ENCODE results near the gene CYP1B1.
A peak's percentile ranks its signal among the peaks of the same experiment; 100 is the strongest.
"Not testable (repeated sequence)": the region's sequence is repeated elsewhere in the genome, so short reads cannot be mapped to it uniquely, and the experiment has no call there.

CYP1B1 gene

GRCh38 chr2:38098421-38099098 is 22.6 kb upstream of the CYP1B1 start:
- DNase-seq = no peak

- DNase-seq = no peak
These were observed 22.0 kb upstream of the CYP1B1 start for GRCh38 chr2:38097988-38098385.

GRCh38 chr2:38097258-38097987 is 21.5 kb upstream of the CYP1B1 start:
- DNase-seq = no peak

DNA sequence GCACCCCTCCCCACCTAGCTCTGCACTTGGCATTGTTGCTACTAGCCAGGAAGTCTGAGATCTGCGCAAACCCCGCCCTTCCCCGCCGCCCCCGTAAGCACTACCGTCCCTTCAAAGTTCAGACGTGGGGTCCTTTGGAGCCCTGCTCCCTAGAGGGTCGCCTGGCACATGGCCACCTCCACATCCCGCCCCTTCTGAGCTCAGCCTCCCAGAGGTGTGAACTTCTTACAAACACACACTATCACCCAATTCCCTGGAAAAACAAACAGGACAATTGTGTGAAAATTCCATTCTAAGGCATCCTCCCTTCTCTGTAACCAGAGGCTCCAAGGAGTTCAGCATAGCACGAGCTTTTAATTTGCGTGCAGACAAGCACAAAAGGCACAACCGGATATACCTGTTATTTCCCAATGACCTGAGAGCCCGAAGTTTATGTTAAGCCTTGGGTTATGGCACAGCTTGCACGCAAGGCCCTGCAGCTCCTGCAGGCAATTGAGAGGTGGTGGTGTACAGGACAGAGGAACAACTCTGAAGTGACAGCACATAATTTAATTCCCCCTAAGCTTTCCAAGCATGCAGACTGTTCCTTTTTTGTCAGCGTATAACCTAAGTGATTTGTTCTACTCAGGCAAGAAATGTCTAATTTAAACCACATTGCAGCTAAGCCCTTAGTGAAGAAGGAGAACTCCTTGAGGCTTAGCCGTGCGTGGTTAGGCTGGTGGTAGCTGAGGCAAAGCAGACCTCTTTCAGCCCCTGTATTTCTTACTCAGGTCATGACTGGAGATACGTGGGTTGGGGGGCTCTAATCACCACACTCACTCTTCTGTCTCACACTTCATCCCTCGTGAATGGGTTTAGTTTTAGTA is 20.3 kb upstream of the CYP1B1 start:
- peak; percentile 77 for DNase-seq

DNA sequence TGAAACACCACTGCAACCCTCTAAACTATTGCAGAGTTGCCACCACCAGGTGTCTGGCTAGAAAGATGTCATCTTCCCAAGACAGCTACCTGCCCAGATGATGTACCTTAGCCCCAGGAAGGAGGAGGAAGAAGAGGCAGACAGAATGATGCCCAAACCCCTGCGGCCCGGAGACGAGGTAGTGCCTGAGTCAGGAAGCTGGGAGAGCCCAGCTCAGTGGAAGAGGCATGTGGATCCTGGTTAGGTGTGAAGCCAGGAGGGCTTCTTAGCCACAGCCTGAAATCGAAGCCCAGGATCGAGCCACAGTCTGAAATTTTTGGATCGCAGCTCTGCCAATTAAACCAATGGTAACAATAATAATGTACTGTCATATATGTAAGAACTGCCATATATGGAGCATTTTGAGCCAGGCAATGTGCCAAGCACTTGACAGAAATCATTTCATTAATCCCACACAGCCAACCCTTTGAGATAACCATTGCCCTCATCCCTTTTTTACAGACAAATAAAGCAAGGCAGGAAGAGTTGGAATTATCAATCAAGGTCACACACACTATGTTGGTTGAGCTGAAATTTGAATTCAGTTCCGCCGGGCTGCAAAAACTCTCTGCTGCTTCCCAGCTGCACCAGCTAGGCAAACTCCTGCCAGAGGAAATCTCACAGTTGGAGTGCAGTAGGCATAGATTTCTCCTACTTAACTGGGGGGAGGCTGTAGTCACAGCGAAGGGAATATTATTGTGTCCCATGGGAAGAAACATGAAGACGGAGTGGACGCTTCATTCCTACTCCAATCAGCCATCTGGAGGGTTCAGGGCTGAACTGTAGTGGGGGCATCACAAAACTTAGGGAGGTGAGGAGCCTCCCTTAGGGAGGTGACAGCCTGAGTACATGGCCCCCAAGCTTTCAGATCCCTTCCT is 19.4 kb upstream of the CYP1B1 start:
- no peak for DNase-seq

DNA sequence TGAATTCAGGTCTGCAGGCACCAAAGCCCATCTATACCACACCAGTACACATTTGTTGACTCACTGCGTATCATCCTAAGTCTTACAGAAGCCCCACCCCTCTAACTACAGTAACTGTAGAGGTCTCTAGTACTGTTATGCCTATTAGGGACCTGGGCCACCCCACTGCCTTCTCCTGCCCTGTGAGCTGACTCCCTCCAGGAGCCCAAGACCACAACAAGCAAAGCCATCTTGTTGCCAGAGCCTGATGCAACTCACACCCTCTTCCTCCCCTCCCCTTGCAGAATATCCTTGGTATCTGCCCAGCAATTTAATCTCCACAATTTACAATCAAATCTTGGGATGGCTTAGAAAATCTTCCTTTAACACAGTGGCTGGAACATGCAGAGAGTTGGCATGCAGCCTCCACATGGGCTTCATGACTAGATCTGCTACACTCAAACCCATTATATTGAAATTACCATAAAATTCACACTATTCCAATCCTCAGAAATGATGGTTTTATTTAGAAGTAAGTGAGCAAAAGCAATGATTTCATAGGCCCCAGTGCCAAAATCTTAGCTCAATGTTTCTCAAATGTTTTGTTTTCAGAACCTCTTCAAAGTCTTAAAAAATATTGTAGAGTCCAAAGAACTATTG is 17.7 kb upstream of the CYP1B1 start:
- DNase-seq = no peak

- DNase-seq = no peak
These were observed 16.4 kb upstream of the CYP1B1 start for GRCh38 chr2:38092196-38092902.

DNA sequence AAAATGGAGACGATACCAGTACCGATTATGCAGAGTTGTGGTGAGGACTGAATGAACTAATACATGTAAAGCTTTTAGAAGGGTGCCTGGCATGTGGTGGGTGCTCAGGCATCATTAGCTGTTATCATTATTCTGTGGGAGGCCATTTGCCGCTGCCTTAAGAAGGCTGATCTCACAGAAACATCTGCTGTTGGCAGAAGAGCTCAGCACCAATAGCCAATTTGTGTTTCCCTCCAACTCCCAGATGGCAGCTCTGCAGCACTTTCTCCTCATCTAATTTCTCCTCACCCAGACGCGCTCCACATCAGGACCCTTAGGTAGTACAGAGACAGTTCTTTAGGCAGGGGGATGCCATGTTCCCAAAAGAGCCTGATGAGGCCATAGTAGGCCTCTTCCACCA is 15.8 kb upstream of the CYP1B1 start:
- no peak for DNase-seq

GRCh38 chr2:38090928-38091327 is 15.0 kb upstream of the CYP1B1 start:
- DNase-seq = no peak

DNA sequence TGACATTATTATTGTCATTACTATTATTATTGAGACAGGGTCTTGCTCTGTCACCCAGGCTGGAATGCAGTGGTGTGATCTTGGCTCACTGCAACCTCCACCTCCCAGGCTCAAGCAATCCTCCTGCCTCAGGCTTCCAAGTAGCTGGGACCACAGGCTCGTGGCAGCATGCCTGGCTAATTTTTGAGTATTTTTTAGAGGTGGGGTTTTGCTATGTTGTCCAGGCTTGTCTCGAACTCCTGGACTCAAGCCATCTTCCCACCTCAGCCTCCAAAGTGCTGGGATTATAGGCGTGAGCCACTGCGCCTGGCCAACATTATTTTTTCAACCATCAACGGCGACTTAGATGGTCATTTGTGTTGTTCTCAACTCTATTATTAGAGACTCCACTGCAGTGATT is 14.3 kb upstream of the CYP1B1 start:
- not testable (repeated sequence) for DNase-seq

DNA sequence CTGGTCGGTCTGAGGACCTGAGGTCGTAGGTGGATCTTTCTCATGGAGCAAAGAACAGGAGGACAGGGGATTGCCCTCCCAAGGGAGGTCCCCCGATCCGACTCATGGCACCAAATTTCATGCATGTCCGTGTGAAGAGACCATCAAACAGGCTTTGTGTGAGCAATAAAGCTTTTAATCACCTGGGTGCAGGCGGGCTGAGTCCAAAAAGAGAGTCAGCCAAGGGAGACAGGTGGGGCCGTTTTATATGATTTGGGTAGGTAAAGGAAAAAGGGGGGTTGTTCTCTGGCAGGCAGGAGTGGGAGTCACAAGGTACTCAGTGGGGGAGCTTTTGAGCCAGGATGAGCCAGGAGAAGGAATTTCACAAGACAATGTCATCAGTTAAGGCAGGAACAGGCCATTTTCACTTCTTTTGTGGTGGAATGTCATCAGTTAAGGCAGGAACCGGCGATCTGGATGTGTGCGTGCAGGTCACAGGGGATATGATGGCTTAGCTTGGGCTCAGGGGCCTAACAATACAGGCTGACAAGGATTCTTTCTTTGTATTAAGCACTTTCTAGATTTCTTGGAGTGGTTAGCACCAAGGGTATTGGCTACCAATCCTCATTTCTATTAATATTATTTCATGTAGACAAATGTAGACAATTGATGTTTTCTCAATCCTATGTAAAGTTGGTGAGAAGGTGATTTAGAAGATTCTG is 10.2 kb upstream of the CYP1B1 start:
- DNase-seq = not testable (repeated sequence)

GRCh38 chr2:38084556-38084955 is 8.6 kb upstream of the CYP1B1 start:
- not testable (repeated sequence) for DNase-seq

- not testable (repeated sequence) for DNase-seq
These were observed 6.8 kb upstream of the CYP1B1 start for GRCh38 chr2:38082727-38083126.

DNA sequence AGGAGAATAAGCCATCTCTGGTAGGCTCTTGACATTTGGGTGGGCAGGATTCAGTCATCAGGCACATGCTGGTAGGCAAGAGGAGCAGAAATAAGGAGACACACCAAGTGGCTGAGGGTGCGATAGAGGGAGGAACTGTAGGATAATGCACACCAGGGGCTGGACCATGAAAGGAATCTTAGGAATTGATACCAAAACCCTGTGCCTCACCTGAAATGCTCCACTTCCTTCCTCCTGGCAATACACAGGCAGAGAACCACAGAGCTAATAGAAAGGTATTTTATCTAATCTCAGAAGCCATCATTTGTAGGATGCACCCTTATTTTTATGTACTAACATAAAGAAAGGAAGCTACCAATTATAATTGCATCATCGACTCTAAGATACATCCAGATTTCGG is 4.4 kb upstream of the CYP1B1 start:
- no peak for DNase-seq

DNA sequence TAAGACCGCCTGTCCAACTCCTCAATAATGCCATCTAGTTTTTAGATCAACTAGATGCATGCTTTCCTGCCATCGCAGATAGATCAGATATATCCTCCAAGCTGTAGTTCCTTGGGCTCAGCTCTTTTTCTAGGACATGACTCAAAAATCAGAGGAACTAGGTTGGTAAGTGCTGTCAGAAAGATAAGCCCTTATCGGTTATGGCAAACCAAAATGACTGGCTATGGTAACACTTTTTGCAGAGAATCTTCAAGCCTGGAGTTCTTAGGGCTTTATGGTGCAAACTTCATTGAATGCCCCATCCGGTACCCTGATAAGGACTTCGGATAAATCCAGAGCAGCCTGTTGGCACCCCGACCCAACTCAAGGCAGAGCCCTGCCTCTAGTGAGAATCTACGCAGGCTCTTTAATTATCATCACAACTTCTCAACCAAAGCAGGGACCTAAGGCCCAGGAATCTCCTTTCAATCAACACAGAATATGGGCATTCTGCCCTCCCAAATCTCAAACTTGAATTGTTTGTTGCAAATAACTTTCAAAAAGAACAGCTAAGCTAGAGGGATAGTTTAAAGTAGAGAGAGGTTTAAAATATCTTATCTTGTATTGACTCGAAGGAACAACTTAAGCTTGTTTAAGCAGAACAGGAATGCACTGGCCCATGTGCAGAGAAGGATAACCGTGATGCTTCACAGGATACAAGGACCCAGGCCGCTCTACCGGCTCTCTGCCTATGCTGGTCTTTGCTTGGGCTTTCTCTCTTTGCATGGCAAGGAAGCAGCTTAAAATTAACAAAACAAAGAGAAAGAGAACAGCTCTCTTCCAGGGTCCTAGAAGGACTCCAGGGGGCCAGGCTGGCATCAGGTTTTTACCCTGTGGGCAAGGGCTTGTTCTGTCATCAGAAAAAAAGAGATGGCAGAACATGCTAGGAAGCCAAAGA is 3.4 kb upstream of the CYP1B1 start:
- no peak for DNase-seq

DNA sequence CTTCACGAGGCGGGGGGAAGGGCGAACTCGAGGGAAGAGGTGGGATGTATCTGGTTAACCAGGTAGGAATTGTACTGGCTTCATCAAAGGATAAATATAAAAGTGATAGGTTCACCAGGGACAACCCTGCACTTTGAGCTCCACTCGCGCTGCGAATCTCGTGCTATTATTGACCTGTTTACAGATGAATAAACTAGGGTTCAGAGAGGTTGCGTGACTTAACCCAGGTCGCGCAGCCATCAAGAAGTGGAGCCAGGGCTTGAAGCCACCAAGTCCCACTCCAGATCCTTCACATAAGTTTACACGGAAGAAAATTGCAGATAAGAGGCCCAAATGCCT is 1.4 kb upstream of the CYP1B1 start:
- DNase-seq = no peak

GRCh38 chr2:38076710-38077430 is 919 bp upstream of the CYP1B1 start:
- peak; percentile 91 for DNase-seq

- peak; percentile 91 for DNase-seq
These were observed 280 bp upstream of the CYP1B1 start for GRCh38 chr2:38076152-38076709.

Measured in KG1 (cell line).